Spleen (tissue), 11 donors: ENCODE measurements around the gene GDE1. TPM values are rescaled to one million over a fixed set of nuclear protein-coding genes. Genes with fewer than 3 reads are reported as not detected.

ENCODE experiments used
- DNase-seq: peaks from one replicate; pipeline ENCODE4 v3.0.0-alpha.2; 2020
- H3K27ac ChIP-seq, 8 donors: fragments of 200-600 bp; sonication (generic) in 7 of 8; 1 replicate in 4 of 8; 2 replicates in 4 of 8; pipeline versions ENCODE4 v1.5.0 to v1.8.0; 2016 to 2021; ENCODE audit warnings: inconsistent platforms in 4 of 8, mild to moderate bottlenecking in 4 of 8, moderate library complexity in 1 of 8
- H3K27me3 ChIP-seq, 7 donors: fragments of 200-600 bp; sonication (generic) in 6 of 7; replicated peaks in 1 of 7; 1 replicate in 4 of 7; 2 replicates in 3 of 7; pipeline versions ENCODE4 v1.5.0 to v1.8.0; 2016 to 2021; ENCODE audit warnings: inconsistent platforms in 3 of 7, mild to moderate bottlenecking in 1 of 7
- H3K36me3 ChIP-seq, 6 donors: fragments of 200-600 bp; sonication (generic) in 5 of 6; 1 replicate in 4 of 6; 2 replicates in 2 of 6; pipeline versions ENCODE4 v1.5.0 to v1.8.0; 2016 to 2021; ENCODE audit warnings: inconsistent platforms in 2 of 6
- H3K4me1 ChIP-seq, 6 donors: fragments of 200-600 bp; sonication (generic) in 5 of 6; 1 replicate in 3 of 6; 2 replicates in 3 of 6; pipeline versions ENCODE4 v1.5.0 to v1.8.0; 2016 to 2021; ENCODE audit warnings: inconsistent platforms in 3 of 6
- H3K4me3 ChIP-seq, 8 donors: fragments of 200-600 bp; sonication (generic) in 7 of 8; 1 replicate in 4 of 8; 2 replicates in 4 of 8; pipeline versions ENCODE4 v1.5.0 to v1.8.0; 2016 to 2021; ENCODE audit warnings: inconsistent platforms in 4 of 8, mild to moderate bottlenecking in 4 of 8, moderate library complexity in 2 of 8
- H3K9me3 ChIP-seq, 8 donors: fragments of 200-600 bp; sonication (generic) in 7 of 8; 1 replicate in 4 of 8; 2 replicates in 4 of 8; pipeline versions ENCODE4 v1.5.0 to v1.8.0; 2016 to 2021; ENCODE audit warnings: inconsistent platforms in 4 of 8
- POLR2A ChIP-seq, 3 donors: fragments of 450-650 bp; IDR thresholded peaks; one replicate each; pipeline ENCODE4 v1.5.1; 2017; ENCODE audit warnings: antibody characterized with exemption in 3 of 3, mild to moderate bottlenecking in 1 of 3
- POLR2AphosphoS5 ChIP-seq, 3 donors: sonication (generic); formaldehyde crosslinking; IDR thresholded peaks; one replicate each; pipeline ENCODE4 v1.5.1; 2017; ENCODE audit warnings: antibody characterized with exemption in 3 of 3
- WGBS, 5 donors: extraction: QIAGEN DNeasy Blood & Tissue Kit in 3 of 5; methylation state at CpG; one replicate each; pipeline versions ENCODE4 v1.1.5 to v1.1.7; 2013 to 2018; 5-methylcytosine and 5-hydroxymethylcytosine counted together
- intact Hi-C: fragments of 100-400 bp; cut with DNase I; formaldehyde crosslinking; loops from one replicate; pipeline ENCODE4 v1.15.0; 2023; ENCODE audit warnings: low total_unique reads
- polyA plus RNA-seq, 3 donors: library from polyadenylated mRNA; stranded (reverse); fragments of 200-250 nt; gene quantifications; one replicate each; pipeline ENCODE4 v1.2.1, GENCODE V29; 2013
- total RNA-seq, 7 donors: library from RNA; depleted of rRNA in 3 of 7; stranded (reverse); fragments of >200 nt in 3 of 7; fragmentation: NEBNext Ultra II Directional in 4 of 7; extraction: Animal tissue kit (Norgen Biotek cat#: 25700) in 4 of 7; gene quantifications; one replicate each; pipeline versions ENCODE4 v1.1.0 to v1.2.1, GENCODE V29; 2016 to 2021
- TF ChIP-seq, protein P1 (sequence below), 11 experiments: fragments of 200-600 bp in 7 of 11; fragments of 450-650 bp in 4 of 11; sonication (generic) in 4 of 11; IDR thresholded peaks in 8 of 11; conservative IDR thresholded peaks in 3 of 11; 1 replicate in 7 of 11; 2 replicates in 4 of 11; pipeline versions ENCODE4 v1.4.0 to v1.8.0; 2016 to 2021; ENCODE audit warnings: antibody characterized with exemption in 11 of 11, inconsistent platforms in 4 of 11, mild to moderate bottlenecking in 1 of 11
- donor health status: healthy with polysubstance abuse.
- donor health status: DM: no; HTN: no; CAD: no; lungs with moderate emphysema.
- donor health status: DM: no; HTN: no; CAD: no.
- donor health status: Bipolar disorder and iron deficiency.
- donor health status: healthy.
- donor health status: DM: no; HTN: no; CAD: no.
- donor health status: DM: yes; HTN: yes; CAD: no.

The GDE1 gene
- total and polyA plus RNA-seq, 10 donors: 13.5 to 40.5 (median 28.4) TPM

DNA sequence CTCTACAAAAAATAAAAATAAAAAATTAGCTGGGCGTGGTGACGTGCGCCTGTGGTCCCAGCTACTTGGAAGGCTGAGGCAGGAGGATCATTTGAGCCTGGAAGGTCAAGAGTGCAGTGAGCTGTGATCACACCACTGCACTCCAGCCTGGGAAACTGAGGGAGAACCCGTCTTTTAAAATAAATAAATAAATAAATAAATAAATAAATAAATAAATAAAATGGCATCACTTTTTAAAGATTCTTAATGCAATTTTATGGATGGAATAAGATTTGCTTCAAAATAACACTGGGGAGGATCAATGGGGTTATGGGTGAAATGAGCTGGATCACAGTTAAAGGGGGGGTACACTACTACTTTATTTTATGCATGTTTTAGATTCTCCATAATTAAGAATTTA is 14.9 kb downstream of the GDE1 start:
- no peak for DNase-seq
- H3K27me3 ChIP-seq: no peaks in the 10 kb centered on the region
- H3K36me3 ChIP-seq: peaks cover 0 to 93% (median 70%) of the 10 kb centered on the region in 6 donors
- H3K27ac ChIP-seq: no peak overlapping the region
- H3K4me3 ChIP-seq: no peak overlapping the region
- H3K4me1 ChIP-seq: peaks cover 0 to 13% (median 1%) of the 10 kb centered on the region in 6 donors
- intact Hi-C loops: no loop called here
- TF ChIP-seq, protein P1, sequence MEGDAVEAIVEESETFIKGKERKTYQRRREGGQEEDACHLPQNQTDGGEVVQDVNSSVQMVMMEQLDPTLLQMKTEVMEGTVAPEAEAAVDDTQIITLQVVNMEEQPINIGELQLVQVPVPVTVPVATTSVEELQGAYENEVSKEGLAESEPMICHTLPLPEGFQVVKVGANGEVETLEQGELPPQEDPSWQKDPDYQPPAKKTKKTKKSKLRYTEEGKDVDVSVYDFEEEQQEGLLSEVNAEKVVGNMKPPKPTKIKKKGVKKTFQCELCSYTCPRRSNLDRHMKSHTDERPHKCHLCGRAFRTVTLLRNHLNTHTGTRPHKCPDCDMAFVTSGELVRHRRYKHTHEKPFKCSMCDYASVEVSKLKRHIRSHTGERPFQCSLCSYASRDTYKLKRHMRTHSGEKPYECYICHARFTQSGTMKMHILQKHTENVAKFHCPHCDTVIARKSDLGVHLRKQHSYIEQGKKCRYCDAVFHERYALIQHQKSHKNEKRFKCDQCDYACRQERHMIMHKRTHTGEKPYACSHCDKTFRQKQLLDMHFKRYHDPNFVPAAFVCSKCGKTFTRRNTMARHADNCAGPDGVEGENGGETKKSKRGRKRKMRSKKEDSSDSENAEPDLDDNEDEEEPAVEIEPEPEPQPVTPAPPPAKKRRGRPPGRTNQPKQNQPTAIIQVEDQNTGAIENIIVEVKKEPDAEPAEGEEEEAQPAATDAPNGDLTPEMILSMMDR (IDR thresholded peaks at IDR 0.05 in 8 of 11, conservative IDR thresholded peaks at IDR 0.05 in 3 of 11): no peak
- TF ChIP-seq POLR2AphosphoS5 (IDR thresholded peaks at IDR 0.05) (no peak), POLR2A (IDR thresholded peaks at IDR 0.05) (no peak)
- no peaks in the 10 kb centered on the region for H3K9me3 ChIP-seq
- 83 to 99% (median 98%) methylated on average over 4 of the region's 4 CpGs for WGBS, 5 donors

DNA sequence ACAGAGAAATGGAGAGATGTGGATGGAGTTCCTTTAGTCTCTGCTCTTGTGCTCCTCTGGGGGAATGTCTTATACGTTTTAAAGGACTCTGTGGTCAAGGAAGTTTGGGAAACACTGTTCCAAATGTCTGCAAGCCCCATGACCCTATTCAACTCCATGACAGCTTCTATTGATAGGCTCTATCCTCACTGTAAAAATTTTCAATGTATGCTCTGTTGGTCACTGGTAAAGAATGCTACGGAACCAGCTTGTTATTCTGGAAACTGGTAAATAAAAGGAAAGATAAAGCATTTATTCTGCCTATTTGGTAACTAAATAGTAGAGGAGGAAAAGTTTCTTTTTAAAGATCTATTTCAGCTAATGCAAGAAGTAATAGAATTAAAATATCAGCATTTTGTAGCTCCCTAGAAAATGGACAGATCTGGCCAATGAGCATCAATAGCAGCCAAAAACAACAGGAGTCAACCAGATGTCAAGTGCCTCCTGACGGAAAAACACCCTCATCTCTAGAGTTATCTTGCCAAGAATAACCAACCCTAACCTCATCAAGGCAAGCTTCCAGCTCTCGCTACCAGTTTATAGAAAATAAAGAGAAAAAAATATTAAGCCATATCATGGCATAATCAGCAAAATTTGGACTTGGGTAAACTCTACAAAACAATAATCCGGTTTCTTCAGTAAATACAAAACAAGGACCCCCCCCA is 16.1 kb downstream of the GDE1 start:
- Histone ChIP-seq H3K4me1 (peaks cover 0 to 6% (median 0%) of the 10 kb centered on the region in 6 donors), H3K36me3 (peaks cover 0 to 100% (median 76%) of the 10 kb centered on the region in 6 donors), H3K9me3 (no peaks in the 10 kb centered on the region), H3K27ac (no peak overlapping the region), H3K27me3 (no peaks in the 10 kb centered on the region), H3K4me3 (no peak overlapping the region)
- no peak for TF ChIP-seq POLR2A (IDR thresholded peaks at IDR 0.05)
- TF ChIP-seq, protein P1 (IDR thresholded peaks at IDR 0.05 in 8 of 11, conservative IDR thresholded peaks at IDR 0.05 in 3 of 11): no peak
- TF ChIP-seq POLR2AphosphoS5 (IDR thresholded peaks at IDR 0.05): no peak
- DNase-seq: no peak
- intact Hi-C loops: no loop called here
- 80 to 90% (median 89%) methylated on average over 5 of the region's 5 CpGs for WGBS, 5 donors

DNA sequence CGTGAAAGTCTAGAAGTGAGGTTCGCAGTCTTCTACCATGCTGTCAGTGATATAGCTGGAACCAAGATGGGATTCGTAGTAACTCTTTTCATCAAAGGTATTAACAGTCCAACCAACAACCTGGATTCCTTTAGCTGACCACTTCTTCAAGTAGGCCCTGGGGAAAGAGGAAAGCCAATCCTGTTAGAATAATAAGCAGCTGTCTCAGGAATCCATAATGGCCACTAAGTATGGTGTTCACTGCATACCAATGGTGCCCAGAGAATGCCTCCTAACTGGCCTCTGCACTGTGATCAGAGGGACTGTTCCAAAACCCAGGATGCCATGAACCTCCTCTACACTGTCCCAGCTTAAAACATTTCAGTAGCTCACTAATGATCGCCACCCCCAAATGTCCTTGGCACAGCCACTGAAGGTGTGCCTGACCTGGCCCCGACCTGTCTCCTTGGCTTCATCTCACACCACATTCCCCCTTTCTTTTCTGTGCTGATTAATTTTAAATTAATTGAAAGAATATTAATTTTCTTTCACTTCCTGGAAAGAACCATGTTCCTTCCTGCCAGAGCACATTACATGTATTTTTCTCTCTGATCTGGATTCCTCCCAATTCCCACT is 18.3 kb downstream of the GDE1 start:
- no peaks in the 10 kb centered on the region for H3K9me3 ChIP-seq
- H3K27ac ChIP-seq: no peak overlapping the region
- 95 to 99% (median 97%) methylated on average over 5 of the region's 5 CpGs for WGBS, 5 donors
- no peak for DNase-seq
- H3K36me3 ChIP-seq: peaks cover 0 to 100% (median 70%) of the 10 kb centered on the region in 6 donors
- intact Hi-C loops: loop anchor here (5.0 kb wide), 1 partner anchor 416 kb away; no protein-coding TSS in a partner anchor
- TF ChIP-seq POLR2AphosphoS5 (IDR thresholded peaks at IDR 0.05) (no peak), POLR2A (IDR thresholded peaks at IDR 0.05) (no peak)
- TF ChIP-seq, protein P1 (IDR thresholded peaks at IDR 0.05 in 8 of 11, conservative IDR thresholded peaks at IDR 0.05 in 3 of 11): no peak
- H3K4me1 ChIP-seq: no peaks in the 10 kb centered on the region
- H3K27me3 ChIP-seq: no peaks in the 10 kb centered on the region
- no peak overlapping the region for H3K4me3 ChIP-seq
